Motor neuron (in vitro differentiated cells): ENCODE results near the gene BTBD9. TPM values are rescaled to one million over a fixed set of nuclear protein-coding genes. Genes with fewer than 3 reads are reported as not detected.

Experiments used
- ATAC-seq, 8 experiments: fragments of 200-7000 bp; cut with Tn5 transposase; replicated peaks in 6 of 8; 2 replicates each; pipeline ENCODE4 v1.8.0; 2021; ENCODE audit warnings: mild to moderate bottlenecking in 8 of 8, moderate library complexity in 8 of 8
- H3K27ac ChIP-seq, 2 donors: fragments of 250-450 bp; sonication (Bioruptor Pico); 2 replicates each; pipeline ENCODE4 v1.9.0; 2021; ENCODE audit warnings: antibody characterized with exemption in 2 of 2, mild to moderate bottlenecking in 2 of 2, moderate library complexity in 1 of 2
- H3K4me1 ChIP-seq, 2 donors: fragments of 250-450 bp; sonication (Bioruptor Pico); replicated peaks in 1 of 2; 2 replicates each; pipeline ENCODE4 v1.6.1; 2021; ENCODE audit warnings: antibody characterized with exemption in 2 of 2, mild to moderate bottlenecking in 2 of 2, moderate library complexity in 1 of 2
- H3K4me3 ChIP-seq, 5 donors: fragments of 250-450 bp; sonication (Bioruptor Pico); 2 replicates each; pipeline ENCODE4 v1.9.0; 2021; ENCODE audit warnings: antibody characterized with exemption in 5 of 5, mild to moderate bottlenecking in 5 of 5, moderate library complexity in 4 of 5
- WGBS, 10 experiments: fragments of 450-650 bp; shearing (Covaris generic); methylation state at CpG; one replicate each; pipeline ENCODE4 v1.0.0; 2022; 5-methylcytosine and 5-hydroxymethylcytosine counted together
- in situ Hi-C, 9 experiments: fragments of 400-800 bp; cut with MboI; loops; one replicate each; pipeline ENCODE4 v1.15.0; 2021; ENCODE audit warnings: low sequenced_read_pairs in 9 of 9, low pct_unique_long_range_greater_than_20kb in 2 of 9; ENCODE audit not compliant: unreplicated experiment in 9 of 9
- total RNA-seq, 8 experiments: library from RNA; unstranded; fragments of 300-600 nt; gene quantifications; 2 replicates each; pipeline versions ENCODE4 v1.2.3 to v1.2.4, GENCODE V29; 2022

Gene BTBD9
- total RNA-seq, 8 experiments from 2014 or later = 3.8 to 13.0 (median 9.0) TPM

DNA sequence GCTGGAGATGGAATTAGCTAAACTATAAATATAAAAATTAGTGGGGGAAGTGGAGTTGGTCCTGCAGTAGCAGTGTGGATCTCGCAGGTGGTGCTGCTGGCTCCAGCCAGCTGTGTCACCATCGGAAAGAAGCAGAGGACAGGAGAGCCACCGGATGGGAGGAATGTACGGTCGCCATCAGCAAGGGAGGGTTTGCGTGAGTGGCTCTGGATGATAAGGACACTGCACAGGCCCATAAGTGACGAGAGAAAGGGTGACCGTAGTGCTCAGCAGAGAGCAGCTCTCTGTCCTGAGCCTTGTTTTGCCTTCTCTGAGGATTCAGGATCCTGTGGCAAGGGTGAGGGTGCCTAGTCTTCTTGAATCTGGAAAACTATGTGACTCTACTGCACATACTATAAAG, 441.5 kb downstream of the BTBD9 start:
- 75 to 92% (median 90%) methylated on average over 2 to 7 of the region's 8 CpGs; no CpG with 5 or more reads in 2 of the 10 experiments for WGBS, 10 experiments
- Histone ChIP-seq H3K4me3 (no peak overlapping the region), H3K4me1 (peaks cover 22 to 24% of the 10 kb centered on the region in 2 donors), H3K27ac (no peak overlapping the region)
- ATAC-seq = peak in 3 of 8 experiments; percentile 21 to 47 (median 27)
- in situ Hi-C loops = loop anchor here in 1 of 9 experiments (25.0 kb wide), 1 partner anchor 289 kb away; no protein-coding TSS in a partner anchor

- ATAC-seq = no peak
- WGBS, 10 experiments = 69 to 100% (median 92%) methylated on average over 1 to 5 of the region's 5 CpGs
- H3K4me3 ChIP-seq = no peak overlapping the region
- H3K27ac ChIP-seq = no peak overlapping the region
- in situ Hi-C loops = loop anchor here in 1 of 9 experiments (25.0 kb wide), 1 partner anchor 292 kb away; no protein-coding TSS in a partner anchor
- peaks cover 42 to 46% of the 10 kb centered on the region in 2 donors for H3K4me1 ChIP-seq
Observed at GRCh38 chr6:38195113-38195635, 444.6 kb downstream of the BTBD9 start.

DNA sequence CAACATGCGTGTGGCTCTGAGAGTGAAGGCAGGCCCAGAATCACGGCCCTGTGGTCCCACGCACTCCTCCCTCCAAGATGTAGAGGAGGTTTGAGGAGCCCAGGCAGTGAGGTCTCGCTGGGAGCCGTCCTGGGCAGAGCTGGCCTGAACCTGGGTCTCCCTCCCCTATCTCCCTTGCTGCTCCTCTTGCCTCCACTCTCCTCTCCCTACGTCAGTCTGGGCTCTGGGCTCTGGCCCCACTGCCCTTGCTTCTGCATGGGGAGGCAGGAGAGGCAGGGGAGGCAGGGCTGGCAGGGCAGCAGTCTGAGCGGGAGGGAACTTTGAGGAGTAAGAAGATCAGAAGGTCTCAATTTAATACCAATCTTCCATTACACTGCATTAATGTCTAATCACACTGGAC, 445.1 kb downstream of the BTBD9 start:
- H3K4me1 ChIP-seq = peaks cover 42 to 46% of the 10 kb centered on the region in 2 donors
- no peak for ATAC-seq
- no peak overlapping the region for H3K4me3 ChIP-seq
- no peak overlapping the region for H3K27ac ChIP-seq
- WGBS, 10 experiments = 97 to 100% (median 100%) methylated on average over 1 to 5 of the region's 7 CpGs; no CpG with 5 or more reads in 4 of the 10 experiments
- in situ Hi-C loops = loop anchor here in 1 of 9 experiments (25.0 kb wide), 1 partner anchor 293 kb away; no protein-coding TSS in a partner anchor

- peak in 1 of 8 experiments; percentile 2 for ATAC-seq
- no peak overlapping the region for H3K4me3 ChIP-seq
- peak overlapping the region in 1 of 2 donors; percentile 51 for H3K27ac ChIP-seq
- 89 to 100% (median 94%) methylated on average over 1 to 2 of the region's 2 CpGs; no CpG with 5 or more reads in 7 of the 10 experiments for whole genome bisulfite sequencing, 10 experiments
- in situ Hi-C loops = loop anchor here in 1 of 9 experiments (25.0 kb wide), 1 partner anchor 293 kb away; no protein-coding TSS in a partner anchor
- peaks cover 42 to 46% of the 10 kb centered on the region in 2 donors for H3K4me1 ChIP-seq
Observed at GRCh38 chr6:38194282-38194572, 445.5 kb downstream of the BTBD9 start.

DNA sequence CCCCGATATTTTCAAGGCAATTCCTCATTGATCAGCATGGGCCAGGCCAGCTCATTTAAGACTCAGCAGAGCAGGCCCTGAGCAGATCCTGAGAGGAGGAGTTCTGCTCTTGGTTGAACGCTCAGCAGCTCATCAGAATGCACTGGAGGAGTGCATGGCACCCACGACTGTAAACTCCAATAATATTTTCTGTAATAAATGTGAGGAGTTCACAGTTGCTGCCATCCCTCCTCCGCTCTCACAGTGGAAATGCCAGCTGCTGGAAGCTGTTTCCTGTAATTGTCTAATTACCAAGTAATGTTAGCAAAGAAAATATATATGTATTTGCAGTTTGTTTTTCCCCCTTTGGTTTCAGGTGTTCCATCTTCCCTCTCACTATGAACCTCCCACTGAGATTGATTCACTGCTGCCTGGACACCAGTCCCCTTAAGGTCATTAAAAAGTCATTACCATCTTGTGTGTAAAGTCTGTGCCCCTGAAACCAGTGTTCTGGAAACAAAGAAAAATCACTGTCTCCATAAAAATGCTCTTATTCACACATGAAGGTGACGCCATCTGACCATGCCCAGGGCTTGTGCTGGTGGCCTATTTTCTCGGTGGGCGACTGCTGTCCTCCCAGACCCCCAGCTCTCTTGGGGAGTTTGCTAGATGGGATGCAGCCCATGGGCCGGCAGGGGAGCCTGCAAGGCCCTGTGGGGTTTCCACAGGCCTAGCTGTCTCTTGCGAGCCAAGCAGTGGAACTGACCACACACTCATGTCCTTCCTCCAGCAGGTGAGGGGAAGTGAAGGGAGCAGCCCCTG, 446.0 kb downstream of the BTBD9 start:
- Histone ChIP-seq H3K27ac (peak overlapping the region; percentile 15 to 51), H3K4me3 (no peak overlapping the region), H3K4me1 (peaks cover 42 to 49% of the 10 kb centered on the region in 2 donors)
- ATAC-seq = peak in 5 of 8 experiments; percentile 50 to 76 (median 55)
- in situ Hi-C loops = loop anchor here in 1 of 9 experiments (25.0 kb wide), 1 partner anchor 294 kb away; no protein-coding TSS in a partner anchor
- WGBS, 10 experiments = 18 to 100% (median 54%) methylated on average over 2 to 7 of the region's 9 CpGs; no CpG with 5 or more reads in 3 of the 10 experiments

DNA sequence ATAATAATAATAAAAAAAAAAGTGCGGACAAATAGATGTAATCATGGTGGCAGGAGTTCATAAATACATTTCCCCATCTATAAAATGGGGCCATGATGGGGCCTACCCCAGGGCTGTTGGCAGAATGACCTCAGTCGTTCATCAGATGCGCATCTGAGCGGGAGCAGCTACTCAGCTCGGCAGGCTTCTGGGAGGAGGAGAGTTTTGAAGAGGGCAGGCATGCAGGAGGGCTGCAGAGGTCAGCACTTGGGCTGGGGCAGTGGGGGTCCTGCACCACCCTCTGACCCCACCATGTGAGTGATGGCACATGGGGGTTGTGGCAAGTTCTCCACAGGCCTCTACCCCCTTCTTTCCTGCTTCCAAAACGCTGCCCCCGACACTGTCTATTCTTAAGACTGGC, 446.7 kb downstream of the BTBD9 start:
- H3K4me3 ChIP-seq = no peak overlapping the region
- peak in 3 of 8 experiments; percentile 2 to 11 (median 5) for ATAC-seq
- in situ Hi-C loops = loop anchor here in 1 of 9 experiments (25.0 kb wide), 1 partner anchor 294 kb away; no protein-coding TSS in a partner anchor
- WGBS, 10 experiments = 32 to 81% (median 76%) methylated on average over 1 to 5 of the region's 7 CpGs; no CpG with 5 or more reads in 5 of the 10 experiments
- peak overlapping the region in 1 of 2 donors; percentile 15 for H3K27ac ChIP-seq
- peaks cover 43 to 52% of the 10 kb centered on the region in 2 donors for H3K4me1 ChIP-seq

GRCh38 chr6:38192487-38192886, 447.2 kb downstream of the BTBD9 start:
- H3K4me1 ChIP-seq = peaks cover 45 to 55% of the 10 kb centered on the region in 2 donors
- WGBS, 10 experiments = 10 to 100% (median 40%) methylated on average over 2 to 4 of the region's 5 CpGs; no CpG with 5 or more reads in 5 of the 10 experiments
- no peak overlapping the region for H3K4me3 ChIP-seq
- in situ Hi-C loops = loop anchor here in 1 of 9 experiments (25.0 kb wide), 1 partner anchor 295 kb away; no protein-coding TSS in a partner anchor
- peak in 4 of 8 experiments; percentile 50 to 73 (median 54) for ATAC-seq
- no peak overlapping the region for H3K27ac ChIP-seq

DNA sequence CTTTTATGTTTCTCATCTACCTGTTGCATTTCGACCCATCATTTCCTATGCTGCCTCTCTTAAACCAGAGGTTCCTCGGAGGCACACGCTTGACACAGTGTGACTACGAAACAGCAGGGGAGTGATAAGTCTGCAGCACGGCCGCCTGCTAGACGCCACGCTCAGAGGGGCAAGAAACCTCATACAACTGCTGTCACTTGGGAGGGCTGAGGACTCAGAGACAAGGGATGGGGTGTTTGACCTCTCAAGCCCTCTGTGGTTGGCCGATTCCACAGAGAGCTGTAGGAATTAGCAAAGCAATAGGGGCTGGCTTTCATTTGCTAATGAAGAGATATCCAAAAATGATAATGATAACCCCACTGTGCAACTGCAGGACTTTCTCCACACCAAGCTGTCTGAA, 447.7 kb downstream of the BTBD9 start:
- in situ Hi-C loops = loop anchor here in 1 of 9 experiments (25.0 kb wide), 1 partner anchor 295 kb away; no protein-coding TSS in a partner anchor
- no peak overlapping the region for H3K27ac ChIP-seq
- ATAC-seq = peak in 1 of 8 experiments; percentile 16
- WGBS, 10 experiments = 0 to 93% (median 38%) methylated on average over 2 to 9 of the region's 9 CpGs; no CpG with 5 or more reads in 4 of the 10 experiments
- H3K4me3 ChIP-seq = no peak overlapping the region
- peaks cover 45 to 55% of the 10 kb centered on the region in 2 donors for H3K4me1 ChIP-seq

- WGBS, 10 experiments = 0 to 87% (median 52%) methylated on average over 1 to 9 of the region's 9 CpGs; no CpG with 5 or more reads in 2 of the 10 experiments
- ATAC-seq = no peak
- in situ Hi-C loops = loop anchor here in 1 of 9 experiments (25.0 kb wide), 1 partner anchor 296 kb away; no protein-coding TSS in a partner anchor
- no peak overlapping the region for H3K4me3 ChIP-seq
- peaks cover 47 to 59% of the 10 kb centered on the region in 2 donors for H3K4me1 ChIP-seq
- no peak overlapping the region for H3K27ac ChIP-seq
Observed at GRCh38 chr6:38191418-38191817, 448.3 kb downstream of the BTBD9 start.

- Histone ChIP-seq H3K4me3 (no peak overlapping the region), H3K27ac (no peak overlapping the region), H3K4me1 (peaks cover 43 to 63% of the 10 kb centered on the region in 2 donors)
- 79 to 100% (median 92%) methylated on average over 2 to 7 of the region's 14 CpGs; no CpG with 5 or more reads in 1 of the 10 experiments for WGBS, 10 experiments
- no peak for ATAC-seq
- in situ Hi-C loops = loop anchor here in 1 of 9 experiments (25.0 kb wide), 1 partner anchor 298 kb away; no protein-coding TSS in a partner anchor
Observed at GRCh38 chr6:38188677-38189335, 450.9 kb downstream of the BTBD9 start.

GRCh38 chr6:38187811-38188590, 451.7 kb downstream of the BTBD9 start:
- in situ Hi-C loops = loop anchor here in 1 of 9 experiments (25.0 kb wide), 1 partner anchor 299 kb away; no protein-coding TSS in a partner anchor
- no peak overlapping the region for H3K4me3 ChIP-seq
- ATAC-seq = peak in 5 of 8 experiments; percentile 19 to 56 (median 42)
- 40 to 100% (median 92%) methylated on average over 1 to 14 of the region's 20 CpGs; no CpG with 5 or more reads in 1 of the 10 experiments for WGBS, 10 experiments
- no peak overlapping the region for H3K27ac ChIP-seq
- H3K4me1 ChIP-seq = peaks cover 35 to 55% of the 10 kb centered on the region in 2 donors
